SU-DHL-6 (cell line): ENCODE results near the gene SNX14.

ENCODE experiments used
- EZH2phosphoT487 ChIP-seq: fragments of 200-600 bp; sonication (generic), shearing (Covaris generic); conservative IDR thresholded peaks from 2 replicates; pipeline ENCODE4 v1.6.1; 2018; ENCODE audit warnings: mild to moderate bottlenecking, antibody characterized with exemption, low read length, moderate library complexity, mixed read lengths
- TF ChIP-seq, protein P1 (sequence below): fragments of 200-600 bp; sonication (generic); IDR thresholded peaks from one replicate; pipeline ENCODE4 v1.5.1; 2017; ENCODE audit warnings: antibody characterized with exemption, mild to moderate bottlenecking, low read length, moderate library complexity; ENCODE audit not compliant: insufficient read depth, poor library complexity, severe bottlenecking

DNA sequence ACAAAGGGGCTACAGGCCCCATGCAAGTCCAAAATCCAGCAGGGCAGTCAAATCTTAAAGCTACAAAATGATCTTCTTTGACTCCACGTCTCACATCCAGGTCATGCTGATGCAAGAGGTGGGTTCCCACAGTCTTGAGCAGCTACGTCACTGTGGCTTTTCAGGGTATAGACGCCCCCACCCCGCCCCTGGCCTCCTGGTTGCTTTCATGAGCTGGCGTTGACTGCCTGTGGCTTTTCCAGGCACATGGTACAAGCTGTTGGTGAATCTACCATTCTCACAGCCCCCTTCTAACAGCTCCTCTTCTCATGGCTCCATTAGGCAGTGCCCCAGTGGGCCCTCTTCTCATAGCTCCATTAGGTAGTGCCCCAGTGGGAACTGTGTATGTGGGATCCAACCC, 96.8 kb downstream of the SNX14 start:
- no peak for TF ChIP-seq EZH2phosphoT487
- TF ChIP-seq, protein P1, sequence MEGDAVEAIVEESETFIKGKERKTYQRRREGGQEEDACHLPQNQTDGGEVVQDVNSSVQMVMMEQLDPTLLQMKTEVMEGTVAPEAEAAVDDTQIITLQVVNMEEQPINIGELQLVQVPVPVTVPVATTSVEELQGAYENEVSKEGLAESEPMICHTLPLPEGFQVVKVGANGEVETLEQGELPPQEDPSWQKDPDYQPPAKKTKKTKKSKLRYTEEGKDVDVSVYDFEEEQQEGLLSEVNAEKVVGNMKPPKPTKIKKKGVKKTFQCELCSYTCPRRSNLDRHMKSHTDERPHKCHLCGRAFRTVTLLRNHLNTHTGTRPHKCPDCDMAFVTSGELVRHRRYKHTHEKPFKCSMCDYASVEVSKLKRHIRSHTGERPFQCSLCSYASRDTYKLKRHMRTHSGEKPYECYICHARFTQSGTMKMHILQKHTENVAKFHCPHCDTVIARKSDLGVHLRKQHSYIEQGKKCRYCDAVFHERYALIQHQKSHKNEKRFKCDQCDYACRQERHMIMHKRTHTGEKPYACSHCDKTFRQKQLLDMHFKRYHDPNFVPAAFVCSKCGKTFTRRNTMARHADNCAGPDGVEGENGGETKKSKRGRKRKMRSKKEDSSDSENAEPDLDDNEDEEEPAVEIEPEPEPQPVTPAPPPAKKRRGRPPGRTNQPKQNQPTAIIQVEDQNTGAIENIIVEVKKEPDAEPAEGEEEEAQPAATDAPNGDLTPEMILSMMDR, result no peak
